Stimulated activated CD4-positive, alpha-beta T cell treated with anti-CD3 and anti-CD28 coated beads, Interleukin-4, amount 100 ng/mL, for 24 hours (primary cell): ENCODE results near the gene SAMD13.

ENCODE experiments used
- DNase-seq: peaks from one replicate; pipeline ENCODE4 v3.0.0-alpha.2; 2020

Gene SAMD13, protein sequence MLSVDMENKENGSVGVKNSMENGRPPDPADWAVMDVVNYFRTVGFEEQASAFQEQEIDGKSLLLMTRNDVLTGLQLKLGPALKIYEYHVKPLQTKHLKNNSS

DNA sequence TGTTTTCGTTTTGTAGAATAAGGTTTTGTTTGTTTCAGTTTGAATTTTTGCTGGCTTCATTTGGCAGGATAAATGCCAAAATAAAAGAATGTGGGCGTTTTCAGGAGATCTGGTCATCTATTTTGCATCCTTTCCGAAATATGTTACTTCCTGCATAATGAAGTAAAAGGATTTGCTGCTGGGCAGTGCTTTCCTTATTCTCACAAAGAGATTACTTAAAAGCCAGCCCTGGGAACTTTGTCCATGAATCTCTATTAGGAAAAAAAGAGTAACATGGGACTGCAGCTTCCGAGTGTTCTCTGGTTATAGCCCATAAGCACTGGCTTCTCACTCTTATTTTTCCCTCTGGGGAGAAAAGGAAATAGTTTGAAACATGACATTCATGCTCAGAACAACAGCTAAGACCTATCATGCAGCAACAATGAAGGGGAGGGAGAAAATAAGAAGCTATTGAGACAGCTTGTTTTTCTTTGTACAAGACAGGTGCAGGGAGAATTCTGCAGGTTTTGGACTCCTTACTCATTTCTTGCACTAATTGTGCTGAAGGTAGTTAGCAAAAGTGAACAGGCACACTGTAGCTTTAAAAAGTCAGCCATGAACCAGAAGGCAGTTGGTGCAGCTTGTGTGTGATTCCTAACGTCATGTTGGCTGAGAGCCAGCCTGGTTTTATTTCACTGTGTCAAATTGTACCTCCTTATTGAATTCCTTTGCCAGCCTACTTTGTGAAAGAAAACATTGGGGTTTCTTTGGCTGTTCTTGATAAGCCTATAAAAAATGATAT, at the start of gene SAMD13:
Gene SAMD13 (plus strand): TSS at position 705 of the 781 bp plus-strand sequence. CDS start 1,527 bp downstream, outside the sequence.
- DNase-seq = peak; percentile 36

DNA sequence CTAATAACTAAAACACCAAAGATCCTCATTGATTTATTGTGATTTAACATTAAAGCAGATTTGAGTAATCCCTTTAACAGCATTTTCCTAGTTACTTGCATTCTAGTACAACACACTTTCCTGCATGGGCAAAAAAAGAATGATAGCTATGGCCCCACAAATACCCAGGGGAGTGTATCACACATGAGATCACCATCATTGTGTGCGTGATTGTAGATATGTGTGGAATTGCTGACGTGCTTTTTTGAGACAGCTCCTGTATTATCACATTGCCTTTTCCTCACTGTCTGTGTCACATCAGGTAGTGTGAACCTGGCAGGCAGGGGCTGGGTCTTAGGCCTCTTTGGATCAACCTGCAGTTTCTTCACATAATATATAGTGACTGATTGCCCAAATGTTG, 48.5 kb upstream of the SAMD13 start:
- no peak for DNase-seq

GRCh38 chr1:84253891-84254290, 47.6 kb upstream of the SAMD13 start:
- DNase-seq = no peak

GRCh38 chr1:84254703-84255238, 46.7 kb upstream of the SAMD13 start:
- no peak for DNase-seq

DNA sequence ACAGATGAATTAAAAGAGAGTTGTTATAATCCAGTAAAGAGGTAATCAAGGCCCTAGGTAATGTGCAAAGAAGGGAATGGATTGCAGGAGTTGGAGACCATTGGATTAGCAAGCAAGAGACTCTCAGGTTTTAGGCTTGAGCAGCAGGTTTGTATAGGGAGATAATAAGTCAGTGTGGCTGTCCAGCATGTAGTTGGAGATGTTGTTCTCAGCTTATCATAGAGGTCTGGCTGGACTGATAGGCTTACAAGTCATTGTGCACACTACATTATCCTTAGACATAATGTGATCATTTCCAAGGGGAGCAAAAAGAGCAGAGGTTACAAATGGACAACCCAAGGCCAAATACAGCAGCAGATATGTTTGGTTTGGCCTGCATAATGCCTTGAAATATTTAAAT, 45.9 kb upstream of the SAMD13 start:
- DNase-seq = no peak

- no peak for DNase-seq
Observed at GRCh38 chr1:84257617-84258016, 43.9 kb upstream of the SAMD13 start.

DNA sequence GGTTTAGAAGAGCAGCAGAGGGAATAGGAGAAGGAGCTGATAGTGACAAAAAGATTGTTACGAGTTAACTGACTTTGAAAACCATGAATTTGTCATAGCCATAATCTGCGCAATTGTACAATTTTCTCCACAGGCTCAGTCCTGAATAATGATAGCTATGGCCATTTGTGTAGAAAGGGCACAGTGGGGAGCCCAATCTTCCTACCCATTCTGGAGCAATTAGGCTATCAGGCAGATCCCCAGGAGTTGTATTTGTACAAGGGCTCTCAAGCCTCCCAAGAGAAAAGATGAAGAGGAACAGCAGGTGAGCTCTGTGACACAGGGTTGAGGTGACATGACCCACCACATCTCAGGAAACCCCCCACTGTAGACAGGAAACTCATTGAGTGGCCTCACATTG, 42.1 kb upstream of the SAMD13 start:
- no peak for DNase-seq

DNA sequence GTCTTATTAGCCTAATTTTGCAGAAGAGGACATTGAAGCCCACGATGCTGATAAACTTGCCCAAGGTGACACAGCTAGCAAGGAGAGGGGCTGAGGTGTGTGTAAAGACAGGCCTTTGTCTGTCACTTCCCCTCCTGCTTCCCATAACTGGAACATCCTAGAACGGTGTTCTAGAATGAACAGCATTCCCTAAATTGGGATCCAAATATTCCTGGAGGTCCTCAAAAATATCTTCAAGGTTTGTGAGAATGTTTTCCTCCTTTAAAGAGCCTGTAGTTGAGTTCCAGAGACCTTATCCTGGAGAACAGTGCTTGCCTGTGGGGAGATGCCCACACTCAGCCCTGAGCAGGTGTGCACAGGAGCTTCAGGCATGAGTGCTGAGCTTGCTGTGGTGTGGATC, 41.5 kb upstream of the SAMD13 start:
- DNase-seq = no peak

- no peak for DNase-seq
Observed at GRCh38 chr1:84260852-84261518, 40.5 kb upstream of the SAMD13 start.

DNA sequence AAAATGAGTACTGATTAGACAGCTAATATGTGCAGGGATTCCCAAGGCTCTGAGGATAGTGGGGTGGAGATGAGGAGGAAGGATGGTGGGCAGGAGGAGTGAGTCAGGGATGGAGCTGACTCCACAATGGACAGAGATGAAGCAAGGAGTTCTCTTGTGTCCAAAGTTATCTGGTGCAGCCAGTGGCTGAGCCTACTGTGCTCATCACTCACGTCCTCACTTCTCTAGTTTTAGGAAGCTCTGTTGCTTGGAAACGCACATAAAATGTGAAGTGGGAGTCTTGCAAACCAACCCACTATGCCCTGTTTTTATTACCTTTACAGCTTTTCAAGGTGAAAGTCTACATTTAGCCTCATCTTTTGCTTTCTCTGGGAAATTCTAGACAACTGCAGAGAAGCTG, 36.5 kb upstream of the SAMD13 start:
- DNase-seq = no peak

- DNase-seq = no peak
Observed at GRCh38 chr1:84265867-84266266, 35.6 kb upstream of the SAMD13 start.

- DNase-seq = no peak
Observed at GRCh38 chr1:84266748-84267147, 34.8 kb upstream of the SAMD13 start.

GRCh38 chr1:84267476-84267875, 34.0 kb upstream of the SAMD13 start:
- no peak for DNase-seq

- no peak for DNase-seq
Observed at GRCh38 chr1:84268346-84268745, 33.2 kb upstream of the SAMD13 start.

DNA sequence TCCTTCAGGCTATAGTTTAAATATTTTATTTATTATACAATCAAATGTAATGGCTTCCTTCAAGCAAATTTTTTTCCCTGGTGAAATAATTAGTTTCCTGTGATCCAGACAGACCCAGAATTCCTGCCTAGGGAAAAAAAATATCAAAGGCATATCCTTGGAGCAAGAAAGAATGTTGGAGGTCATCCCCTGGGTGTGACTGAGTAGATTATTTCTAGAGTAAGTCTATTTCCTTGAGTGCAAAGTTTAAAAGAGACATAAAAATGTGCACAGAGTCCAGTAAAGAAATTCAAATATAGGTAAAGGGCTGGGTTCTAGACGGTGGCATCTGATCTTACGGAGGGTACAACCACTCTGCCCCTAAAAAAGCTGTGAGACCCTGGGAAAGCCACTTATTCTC, 32.2 kb upstream of the SAMD13 start:
- no peak for DNase-seq

GRCh38 chr1:84271441-84272151, 29.9 kb upstream of the SAMD13 start:
- DNase-seq = no peak

GRCh38 chr1:84272401-84272800, 29.1 kb upstream of the SAMD13 start:
- no peak for DNase-seq

DNA sequence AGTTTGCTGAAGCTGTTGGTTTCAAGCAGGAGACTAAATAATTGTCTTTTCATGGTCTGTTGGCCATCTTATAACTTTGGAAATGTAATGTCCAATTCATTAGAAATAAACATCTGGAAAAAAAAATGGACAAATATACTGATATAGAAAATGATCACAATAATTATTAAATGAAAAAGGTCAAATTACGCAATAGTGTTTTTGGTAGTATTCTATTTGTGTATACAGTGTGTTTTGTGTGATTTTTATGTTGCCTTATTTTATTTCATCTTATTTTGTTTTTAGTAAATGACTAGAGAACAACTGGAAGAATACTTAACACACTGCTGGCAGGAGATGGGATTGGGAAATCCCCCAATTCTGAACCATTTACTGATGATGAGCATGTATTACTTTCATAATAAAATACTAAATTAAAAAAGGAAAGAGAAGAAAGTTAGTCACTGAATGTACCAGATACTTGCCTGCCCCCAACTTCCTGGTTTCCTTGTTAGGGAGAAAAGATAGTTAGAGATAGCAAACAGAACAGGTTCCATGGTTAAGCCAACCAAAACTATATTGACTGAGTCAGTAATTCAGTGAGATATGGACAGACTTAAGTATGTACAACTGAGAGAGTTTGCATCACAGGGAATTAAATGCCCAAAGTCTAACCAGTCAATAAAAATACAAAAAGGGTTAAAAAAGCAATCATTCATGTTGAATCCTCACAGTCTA, 24.0 kb upstream of the SAMD13 start:
- no peak for DNase-seq

- DNase-seq = no peak
Observed at GRCh38 chr1:84278905-84279304, 22.6 kb upstream of the SAMD13 start.

DNA sequence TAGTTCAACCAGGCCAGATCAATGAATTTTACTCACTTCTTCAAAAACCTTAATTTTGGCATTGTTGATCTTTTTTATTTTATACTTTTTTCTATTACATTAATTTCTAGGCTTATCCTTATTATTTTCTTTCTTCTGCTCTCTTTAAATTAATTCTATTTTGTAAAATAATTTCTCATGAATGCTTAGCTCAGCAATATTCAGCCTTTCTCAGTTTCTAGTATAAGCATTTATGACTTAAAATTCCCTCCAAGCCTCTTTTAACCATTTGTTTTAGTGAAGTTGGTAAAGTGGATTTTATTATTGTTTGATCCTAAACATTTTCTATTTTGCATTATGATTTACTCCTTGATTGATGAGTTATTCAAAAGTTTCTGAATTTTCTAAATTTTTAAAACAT, 20.6 kb upstream of the SAMD13 start:
- no peak for DNase-seq

- no peak for DNase-seq
Observed at GRCh38 chr1:84282780-84283333, 18.7 kb upstream of the SAMD13 start.

DNA sequence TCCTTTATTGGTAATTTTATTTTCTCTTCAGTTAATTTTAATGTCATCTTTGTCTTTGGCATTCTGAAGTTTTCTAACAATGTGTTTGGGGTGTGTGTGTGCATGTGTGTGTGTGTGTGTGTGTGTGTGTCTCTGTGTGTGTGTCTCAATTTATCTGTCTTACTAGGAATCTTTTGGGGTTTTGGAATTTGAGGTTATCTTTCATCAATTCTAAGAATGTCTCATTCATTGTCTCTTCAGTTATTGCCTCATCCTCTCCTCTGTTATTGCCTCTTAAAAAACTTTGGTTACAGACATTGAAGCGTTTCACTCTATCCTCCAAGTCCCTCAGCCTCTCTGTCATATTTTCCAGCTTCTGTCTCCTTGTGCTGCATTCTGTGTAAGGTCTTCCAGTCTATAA, 18.1 kb upstream of the SAMD13 start:
- DNase-seq = no peak
